KMS-11 (cell line): ENCODE measurements around the gene RXFP4.
A peak's percentile ranks its signal among the peaks of the same experiment; 100 is the strongest.

ENCODE experiments used
- H2AFZ ChIP-seq: fragments of 200-600 bp; sonication (generic); 2 replicates; pipeline ENCODE4 v1.6.1; 2016; ENCODE audit warnings: antibody characterized with exemption, mixed run types, low read depth
- H3K27ac ChIP-seq: fragments of 200-600 bp; sonication (generic); 2 replicates; pipeline ENCODE4 v1.6.1; 2016; ENCODE audit warnings: mild to moderate bottlenecking, mixed run types
- H3K27me3 ChIP-seq: fragments of 200-600 bp; sonication (generic); 2 replicates; pipeline ENCODE4 v1.6.1; 2017; ENCODE audit warnings: mild to moderate bottlenecking, low read depth, mixed run types, moderate library complexity; ENCODE audit not compliant: insufficient read depth
- H3K36me3 ChIP-seq: fragments of 200-600 bp; sonication (generic); 2 replicates; pipeline ENCODE4 v1.6.1; 2017; ENCODE audit warnings: mild to moderate bottlenecking, mixed run types; ENCODE audit not compliant: insufficient read depth
- H3K4me1 ChIP-seq: fragments of 200-600 bp; sonication (generic); 2 replicates; pipeline ENCODE4 v1.6.1; 2016; ENCODE audit warnings: mild to moderate bottlenecking, low read depth, mixed run types; ENCODE audit not compliant: poor library complexity, severe bottlenecking
- H3K4me2 ChIP-seq: fragments of 200-600 bp; sonication (generic); 2 replicates; pipeline ENCODE4 v1.7.0; 2016; ENCODE audit warnings: mild to moderate bottlenecking, mixed run types
- H3K4me3 ChIP-seq: fragments of 200-600 bp; sonication (generic); IDR thresholded peaks from 2 replicates; pipeline ENCODE4 v1.6.1; 2017; ENCODE audit warnings: low read depth, low read length, mixed read lengths; ENCODE audit not compliant: insufficient read depth
- H3K79me2 ChIP-seq: fragments of 200-600 bp; sonication (generic); 2 replicates; pipeline ENCODE4 v1.6.1; 2016; ENCODE audit warnings: low read depth, mixed run types; ENCODE audit not compliant: insufficient read depth
- H3K9ac ChIP-seq: fragments of 200-600 bp; sonication (generic); 2 replicates; pipeline ENCODE4 v1.6.1; 2016; ENCODE audit warnings: mild to moderate bottlenecking, mixed run types
- H4K20me1 ChIP-seq: fragments of 200-600 bp; sonication (generic); 2 replicates; pipeline ENCODE4 v1.6.1; 2016; ENCODE audit warnings: mild to moderate bottlenecking, mixed run types; ENCODE audit not compliant: insufficient read depth
- TF ChIP-seq, protein P1 (sequence below): fragments of 200-600 bp; sonication (generic); conservative IDR thresholded peaks from 2 replicates; pipeline ENCODE4 v1.6.1; 2017; ENCODE audit warnings: low read depth, mild to moderate bottlenecking, antibody characterized with exemption, low read length, moderate library complexity, mixed read lengths

The RXFP4 gene

GRCh38 chr1:155932081-155932480, 9.4 kb upstream of the RXFP4 start:
- no peak overlapping the region for H3K4me3 ChIP-seq
- peaks cover 48% of the 10 kb centered on the region for H3K4me1 ChIP-seq
- peaks cover 26% of the 10 kb centered on the region for H4K20me1 ChIP-seq
- peaks cover 71% of the 10 kb centered on the region for H3K79me2 ChIP-seq
- no peaks in the 10 kb centered on the region for H3K27me3 ChIP-seq
- peak overlapping the region; percentile 93 for H3K4me2 ChIP-seq
- H2AFZ ChIP-seq: no peak overlapping the region
- H3K27ac ChIP-seq: peak overlapping the region; percentile 0; the same call in 1 of the 2 replicates
- H3K36me3 ChIP-seq: peaks cover 51% of the 10 kb centered on the region; the same call in 1 of the 2 replicates
- TF ChIP-seq, protein P1, sequence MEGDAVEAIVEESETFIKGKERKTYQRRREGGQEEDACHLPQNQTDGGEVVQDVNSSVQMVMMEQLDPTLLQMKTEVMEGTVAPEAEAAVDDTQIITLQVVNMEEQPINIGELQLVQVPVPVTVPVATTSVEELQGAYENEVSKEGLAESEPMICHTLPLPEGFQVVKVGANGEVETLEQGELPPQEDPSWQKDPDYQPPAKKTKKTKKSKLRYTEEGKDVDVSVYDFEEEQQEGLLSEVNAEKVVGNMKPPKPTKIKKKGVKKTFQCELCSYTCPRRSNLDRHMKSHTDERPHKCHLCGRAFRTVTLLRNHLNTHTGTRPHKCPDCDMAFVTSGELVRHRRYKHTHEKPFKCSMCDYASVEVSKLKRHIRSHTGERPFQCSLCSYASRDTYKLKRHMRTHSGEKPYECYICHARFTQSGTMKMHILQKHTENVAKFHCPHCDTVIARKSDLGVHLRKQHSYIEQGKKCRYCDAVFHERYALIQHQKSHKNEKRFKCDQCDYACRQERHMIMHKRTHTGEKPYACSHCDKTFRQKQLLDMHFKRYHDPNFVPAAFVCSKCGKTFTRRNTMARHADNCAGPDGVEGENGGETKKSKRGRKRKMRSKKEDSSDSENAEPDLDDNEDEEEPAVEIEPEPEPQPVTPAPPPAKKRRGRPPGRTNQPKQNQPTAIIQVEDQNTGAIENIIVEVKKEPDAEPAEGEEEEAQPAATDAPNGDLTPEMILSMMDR: no peak; the same call in 1 of the 2 replicates
- H3K9ac ChIP-seq: no peak overlapping the region

GRCh38 chr1:155932487-155932886, 9.0 kb upstream of the RXFP4 start:
- Histone ChIP-seq H3K79me2 (peaks cover 68% of the 10 kb centered on the region), H3K4me3 (no peak overlapping the region), H3K36me3 (peaks cover 47% of the 10 kb centered on the region; the same call in 1 of the 2 replicates), H3K4me1 (peaks cover 49% of the 10 kb centered on the region), H4K20me1 (peaks cover 26% of the 10 kb centered on the region), H3K4me2 (peak overlapping the region; percentile 93), H3K9ac (no peak overlapping the region), H3K27ac (peak overlapping the region; percentile 0; the same call in 1 of the 2 replicates), H3K27me3 (no peaks in the 10 kb centered on the region), H2AFZ (no peak overlapping the region)
- TF ChIP-seq, protein P1: no peak

GRCh38 chr1:155933591-155934096, 7.8 kb upstream of the RXFP4 start:
- TF ChIP-seq, protein P1: no peak
- peak overlapping the region; percentile 55 for H3K27ac ChIP-seq
- peak overlapping the region; percentile 77 for H3K9ac ChIP-seq
- peak overlapping the region; percentile 72 for H2AFZ ChIP-seq
- peak overlapping the region; percentile 93 for H3K4me2 ChIP-seq
- H3K4me3 ChIP-seq: peak overlapping the region; percentile 100
- peaks cover 37% of the 10 kb centered on the region; the same call in 1 of the 2 replicates for H3K36me3 ChIP-seq
- H4K20me1 ChIP-seq: peaks cover 26% of the 10 kb centered on the region
- peaks cover 60% of the 10 kb centered on the region for H3K4me1 ChIP-seq
- H3K79me2 ChIP-seq: peaks cover 58% of the 10 kb centered on the region
- no peaks in the 10 kb centered on the region for H3K27me3 ChIP-seq

DNA sequence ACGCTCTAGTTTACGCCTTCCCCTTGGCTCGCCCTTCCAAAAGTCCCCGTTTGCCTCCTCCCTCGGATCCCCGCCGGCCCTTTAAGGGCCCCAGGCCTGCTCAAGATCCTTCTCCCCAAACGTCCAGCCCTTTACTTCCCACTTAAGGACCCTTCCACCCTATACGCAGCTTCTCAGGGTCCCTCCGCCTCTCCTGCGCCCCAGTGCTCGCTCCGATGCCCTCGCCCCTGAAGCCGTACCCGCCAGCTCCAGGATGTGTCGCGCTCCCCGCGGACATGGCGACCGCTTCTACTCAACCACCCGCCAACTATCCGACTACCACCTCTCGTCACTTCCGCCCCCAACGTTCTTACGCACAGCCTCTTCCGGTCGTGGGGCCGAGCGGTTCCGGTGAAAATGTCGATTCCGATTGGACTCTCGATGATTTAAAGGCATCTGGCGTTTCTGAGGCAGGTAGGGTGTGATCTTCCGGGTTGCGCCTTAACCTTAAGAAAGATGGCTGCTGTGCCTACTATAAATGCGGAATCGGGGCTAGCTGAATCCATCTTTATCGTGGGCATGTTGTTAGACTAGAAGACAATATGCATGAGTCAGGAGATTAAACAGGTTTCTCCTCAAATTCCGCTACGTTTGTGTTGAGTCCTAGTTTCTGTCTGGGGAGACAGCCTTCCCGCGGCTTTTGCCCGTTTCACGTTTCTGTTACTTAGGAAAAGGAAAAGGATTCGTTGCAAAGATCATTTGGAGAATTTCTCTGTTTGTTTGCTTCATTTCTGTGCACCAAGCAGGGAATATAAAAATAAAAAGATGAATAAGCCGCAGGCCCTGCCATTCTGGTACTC, 7.1 kb upstream of the RXFP4 start, which contains the start of gene KHDC4:
KHDC4 (minus strand) TSS at position 317 of the 839 bp plus-strand sequence; CDS start at position 277, 40 bp downstream.
- Histone ChIP-seq H3K4me1 (peaks cover 63% of the 10 kb centered on the region), H4K20me1 (peaks cover 26% of the 10 kb centered on the region), H3K9ac (peak within 1 kb of the TSS; percentile 77), H3K36me3 (peaks cover 30% of the 10 kb centered on the region; the same call in 1 of the 2 replicates), H3K27me3 (no peaks in the 10 kb centered on the region), H2AFZ (peak within 1 kb of the TSS; percentile 72), H3K27ac (peak within 1 kb of the TSS; percentile 55), H3K79me2 (peaks cover 53% of the 10 kb centered on the region), H3K4me2 (peak within 1 kb of the TSS; percentile 93), H3K4me3 (peak within 1 kb of the TSS; percentile 100)
- TF ChIP-seq, protein P1: no peak
